SJCRH30 (cell line): ENCODE measurements around the gene UTF1. TPM values are rescaled to one million over a fixed set of nuclear protein-coding genes. Genes with fewer than 3 reads are reported as not detected.
A peak's percentile ranks its signal among the peaks of the same experiment; 100 is the strongest.

Experiments
- DNase-seq, 2 experiments: peaks; one replicate each; pipeline ENCODE4 v3.0.0-alpha.2; 2015 to 2020
- H3K27ac ChIP-seq: fragments of 250-450 bp; sonication (Bioruptor Pico); 2 replicates; pipeline ENCODE4 v1.5.1; 2020; ENCODE audit warnings: mild to moderate bottlenecking, moderate library complexity
- H3K27me3 ChIP-seq: fragments of 250-450 bp; sonication (Bioruptor Pico); 2 replicates; pipeline ENCODE4 v1.5.1; 2020; ENCODE audit warnings: mild to moderate bottlenecking, moderate library complexity
- H3K36me3 ChIP-seq: fragments of 250-450 bp; sonication (Bioruptor Pico); 2 replicates; pipeline ENCODE4 v1.5.1; 2020; ENCODE audit warnings: mild to moderate bottlenecking, moderate library complexity
- H3K4me1 ChIP-seq: fragments of 250-450 bp; sonication (Bioruptor Pico); 2 replicates; pipeline ENCODE4 v1.5.1; 2020; ENCODE audit warnings: mild to moderate bottlenecking, moderate library complexity
- H3K4me3 ChIP-seq: fragments of 250-450 bp; sonication (Bioruptor Pico); 2 replicates; pipeline ENCODE4 v1.5.1; 2020; ENCODE audit warnings: mild to moderate bottlenecking, moderate library complexity
- H3K9me3 ChIP-seq: fragments of 250-450 bp; sonication (Bioruptor Pico); replicated peaks from 2 replicates; pipeline ENCODE4 v1.5.1; 2020; ENCODE audit warnings: mild to moderate bottlenecking, moderate library complexity
- total RNA-seq: library from RNA; depleted of rRNA; stranded (reverse); fragments of >200 nt; shearing (Covaris generic); gene quantifications from 2 replicates; pipeline ENCODE4 v1.2.3, GENCODE V29; 2014

Gene UTF1
- total RNA-seq, 1 experiment from 2014 or later = not detected

- Histone ChIP-seq H3K9me3 (no peaks in the 10 kb centered on the region), H3K36me3 (no peaks in the 10 kb centered on the region), H3K27ac (no peak overlapping the region), H3K4me3 (peak overlapping the region; percentile 16; the same call in 1 of the 2 replicates), H3K27me3 (no peaks in the 10 kb centered on the region), H3K4me1 (peaks cover 8% of the 10 kb centered on the region; the same call in 1 of the 2 replicates)
- peak; percentile 49 for DNase-seq
These were observed 21.6 kb downstream of the UTF1 start for GRCh38 chr10:133251388-133252222.

- Histone ChIP-seq H3K27me3 (no peaks in the 10 kb centered on the region), H3K4me3 (no peak overlapping the region), H3K9me3 (no peaks in the 10 kb centered on the region), H3K27ac (no peak overlapping the region), H3K4me1 (peaks cover 8% of the 10 kb centered on the region; the same call in 1 of the 2 replicates), H3K36me3 (no peaks in the 10 kb centered on the region)
- DNase-seq = no peak
These were observed 22.2 kb downstream of the UTF1 start for GRCh38 chr10:133252223-133252552.

GRCh38 chr10:133253361-133253955 is 23.4 kb downstream of the UTF1 start:
- no peak for DNase-seq
- Histone ChIP-seq H3K4me3 (no peak overlapping the region), H3K9me3 (no peaks in the 10 kb centered on the region), H3K27ac (no peak overlapping the region), H3K27me3 (no peaks in the 10 kb centered on the region), H3K4me1 (peaks cover 13% of the 10 kb centered on the region), H3K36me3 (no peaks in the 10 kb centered on the region)

GRCh38 chr10:133254421-133255120 is 24.6 kb downstream of the UTF1 start:
- no peak for DNase-seq
- Histone ChIP-seq H3K9me3 (no peaks in the 10 kb centered on the region), H3K4me3 (no peak overlapping the region), H3K36me3 (no peaks in the 10 kb centered on the region), H3K4me1 (peaks cover 18% of the 10 kb centered on the region), H3K27me3 (no peaks in the 10 kb centered on the region), H3K27ac (no peak overlapping the region)

- Histone ChIP-seq H3K27ac (no peak overlapping the region), H3K4me1 (peaks cover 23% of the 10 kb centered on the region), H3K36me3 (no peaks in the 10 kb centered on the region), H3K4me3 (no peak overlapping the region), H3K9me3 (no peaks in the 10 kb centered on the region), H3K27me3 (no peaks in the 10 kb centered on the region)
- DNase-seq = no peak
These were observed 25.3 kb downstream of the UTF1 start for GRCh38 chr10:133255323-133255722.

- DNase-seq = peak; percentile 50 to 66
- no peaks in the 10 kb centered on the region for H3K36me3 ChIP-seq
- H3K27ac ChIP-seq = no peak overlapping the region
- no peaks in the 10 kb centered on the region for H3K27me3 ChIP-seq
- peak overlapping the region; percentile 35 for H3K4me3 ChIP-seq
- no peaks in the 10 kb centered on the region for H3K9me3 ChIP-seq
- H3K4me1 ChIP-seq = peaks cover 23% of the 10 kb centered on the region
These were observed 27.6 kb downstream of the UTF1 start for GRCh38 chr10:133257489-133258065.

- H3K4me1 ChIP-seq = peaks cover 23% of the 10 kb centered on the region
- H3K27me3 ChIP-seq = no peaks in the 10 kb centered on the region
- no peak for DNase-seq
- H3K4me3 ChIP-seq = no peak overlapping the region; the same call in 1 of the 2 replicates
- H3K36me3 ChIP-seq = no peaks in the 10 kb centered on the region
- H3K9me3 ChIP-seq = no peaks in the 10 kb centered on the region
- H3K27ac ChIP-seq = peak overlapping the region; percentile 63
These were observed 28.2 kb downstream of the UTF1 start for GRCh38 chr10:133258066-133258817.

GRCh38 chr10:133258818-133259601 is 29.0 kb downstream of the UTF1 start:
- Histone ChIP-seq H3K4me3 (no peak overlapping the region), H3K27me3 (no peaks in the 10 kb centered on the region)

GRCh38 chr10:133259602-133259989 is 29.6 kb downstream of the UTF1 start:
- Histone ChIP-seq H3K36me3 (no peaks in the 10 kb centered on the region), H3K4me3 (no peak overlapping the region), H3K9me3 (no peaks in the 10 kb centered on the region), H3K27ac (peak overlapping the region; percentile 63; the same call in 1 of the 2 replicates), H3K27me3 (no peaks in the 10 kb centered on the region), H3K4me1 (peaks cover 23% of the 10 kb centered on the region)
- no peak for DNase-seq

More at GRCh38 chr10:133258818-133259601, 29.0 kb downstream of the UTF1 start:
- peak; percentile 86 to 89 for DNase-seq
- Histone ChIP-seq H3K27ac (peak overlapping the region; percentile 63), H3K36me3 (no peaks in the 10 kb centered on the region), H3K9me3 (no peaks in the 10 kb centered on the region), H3K4me1 (peaks cover 23% of the 10 kb centered on the region)

GRCh38 chr10:133260895-133261725 is 31.1 kb downstream of the UTF1 start:
- Histone ChIP-seq H3K4me3 (peak overlapping the region; percentile 79), H3K27me3 (no peaks in the 10 kb centered on the region), H3K9me3 (no peaks in the 10 kb centered on the region), H3K4me1 (peaks cover 23% of the 10 kb centered on the region), H3K27ac (peak overlapping the region; percentile 58), H3K36me3 (no peaks in the 10 kb centered on the region)
- peak; percentile 29 to 46 for DNase-seq

GRCh38 chr10:133261726-133262325 is 31.8 kb downstream of the UTF1 start:
- H3K27me3 ChIP-seq = no peaks in the 10 kb centered on the region
- peak; percentile 70 to 78 for DNase-seq
- H3K27ac ChIP-seq = peak overlapping the region; percentile 58
- no peaks in the 10 kb centered on the region for H3K36me3 ChIP-seq
- H3K4me1 ChIP-seq = peaks cover 23% of the 10 kb centered on the region
- H3K9me3 ChIP-seq = no peaks in the 10 kb centered on the region
- peak overlapping the region; percentile 79 for H3K4me3 ChIP-seq

GRCh38 chr10:133262696-133263095 is 32.7 kb downstream of the UTF1 start:
- no peak overlapping the region for H3K4me3 ChIP-seq
- DNase-seq = no peak
- no peaks in the 10 kb centered on the region for H3K36me3 ChIP-seq
- no peak overlapping the region for H3K27ac ChIP-seq
- H3K27me3 ChIP-seq = no peaks in the 10 kb centered on the region
- peaks cover 21% of the 10 kb centered on the region for H3K4me1 ChIP-seq
- no peaks in the 10 kb centered on the region for H3K9me3 ChIP-seq

- Histone ChIP-seq H3K4me1 (peaks cover 11% of the 10 kb centered on the region), H3K36me3 (no peaks in the 10 kb centered on the region), H3K27me3 (no peaks in the 10 kb centered on the region), H3K4me3 (no peak overlapping the region), H3K27ac (no peak overlapping the region), H3K9me3 (no peaks in the 10 kb centered on the region)
- DNase-seq = no peak
These were observed 33.7 kb downstream of the UTF1 start for GRCh38 chr10:133263674-133264073.
